ENCODE data around the gene ARHGEF16. TPM values are rescaled to one million over a fixed set of nuclear protein-coding genes. Genes with fewer than 3 reads are reported as not detected.

ARHGEF16 gene
- total RNA-seq, 1 donor from 2014 or later: 5.4 TPM

GRCh38 chr1:3502641-3503524, 48.4 kb downstream of the ARHGEF16 start:
- DNase-seq: no peak

DNA sequence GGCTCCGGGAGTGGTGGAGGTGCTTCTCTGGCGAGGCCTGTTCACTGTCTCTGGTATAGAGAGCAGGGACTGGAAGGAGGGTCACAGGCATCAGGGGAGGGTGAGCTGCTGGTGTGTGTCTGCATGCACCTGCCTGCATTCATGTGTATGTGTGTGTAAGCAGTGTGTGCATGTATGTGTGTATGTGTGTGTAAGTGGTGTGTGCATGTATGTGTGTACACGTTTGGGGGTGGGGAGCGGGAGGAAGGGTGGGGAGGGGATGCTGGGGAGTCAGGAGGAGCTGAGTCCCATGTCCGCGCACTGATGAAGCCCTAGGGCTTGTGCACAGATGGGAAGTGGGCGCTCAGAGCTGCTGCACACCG, 49.0 kb downstream of the ARHGEF16 start:
- DNase-seq: no peak

- DNase-seq: no peak
Measured at GRCh38 chr1:3504151-3504821, 49.8 kb downstream of the ARHGEF16 start.

DNA sequence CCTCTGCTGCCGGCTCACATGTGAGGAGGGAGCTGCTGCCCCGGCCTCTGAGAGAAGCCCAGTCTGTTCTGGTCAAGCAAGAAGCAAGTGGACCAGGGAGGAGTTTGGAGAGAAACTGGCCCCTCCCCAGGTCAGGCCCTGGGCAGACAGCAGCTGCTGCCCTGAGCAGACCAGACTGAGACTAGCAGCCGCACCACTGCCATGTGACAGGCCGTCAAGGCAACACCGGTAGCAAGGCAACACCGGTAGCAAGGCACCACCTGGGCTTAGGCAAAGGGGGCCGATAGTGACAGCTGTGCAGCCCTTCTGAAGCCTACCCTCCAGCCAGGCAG, 50.3 kb downstream of the ARHGEF16 start:
- no peak for DNase-seq

DNA sequence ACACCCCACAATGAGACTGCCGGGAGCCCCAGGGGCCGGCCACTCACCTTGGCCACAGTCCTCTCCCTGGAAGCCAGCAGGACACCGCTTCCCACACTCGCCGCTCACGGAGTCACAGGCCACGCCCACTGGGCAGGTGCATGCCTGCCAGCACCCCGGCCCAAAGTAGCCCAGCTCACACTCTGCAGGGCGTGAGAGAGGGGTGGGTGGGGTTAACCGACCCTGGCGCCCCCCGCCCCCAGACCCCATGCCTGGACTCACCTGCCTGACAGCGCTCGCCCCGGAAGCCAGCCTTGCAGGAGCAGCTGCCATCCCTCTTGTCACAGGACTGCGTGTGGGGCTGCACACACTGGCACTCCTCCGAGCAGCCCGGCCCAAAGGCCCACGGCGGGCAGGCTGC, 50.7 kb downstream of the ARHGEF16 start:
- no peak for DNase-seq

- no peak for DNase-seq
Measured at GRCh38 chr1:3506041-3506440, 51.6 kb downstream of the ARHGEF16 start.

GRCh38 chr1:3506943-3507342, 52.5 kb downstream of the ARHGEF16 start:
- DNase-seq: no peak

- DNase-seq: no peak
Measured at GRCh38 chr1:3507636-3508275, 53.3 kb downstream of the ARHGEF16 start.

DNA sequence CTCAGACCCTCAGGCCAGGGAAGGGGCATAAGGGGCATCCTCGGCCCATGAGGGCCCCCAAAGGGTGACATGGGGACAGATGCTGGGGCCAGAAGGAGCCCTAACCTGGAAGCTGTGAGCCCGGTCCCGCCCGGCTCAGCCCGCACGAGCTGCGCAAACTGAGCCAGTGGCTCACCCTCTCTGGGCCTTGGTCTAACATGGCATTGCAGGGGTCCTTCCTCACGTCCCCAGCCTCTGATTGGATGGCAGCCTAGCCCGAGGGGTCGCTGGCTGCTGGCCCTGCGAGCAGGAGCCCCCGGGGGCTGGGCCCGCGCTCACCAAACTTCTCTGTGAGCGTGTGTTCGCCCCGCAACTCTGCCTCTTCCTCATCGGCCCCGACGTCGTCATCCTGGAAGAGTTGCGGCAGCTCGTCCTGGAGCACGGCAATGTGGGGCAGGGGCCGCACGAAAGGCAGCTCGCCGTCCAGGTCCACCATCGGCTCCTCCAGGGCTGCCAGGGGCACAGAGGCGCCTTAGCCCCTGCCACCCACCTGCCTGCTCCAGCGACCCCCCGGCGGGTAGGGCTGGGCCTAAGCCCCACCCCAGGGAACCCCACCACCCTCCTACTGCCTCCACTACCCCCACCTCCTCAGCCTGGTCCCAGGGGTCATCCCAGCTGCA, 54.4 kb downstream of the ARHGEF16 start:
- DNase-seq: no peak

- DNase-seq: no peak
Measured at GRCh38 chr1:3509721-3510120, 55.3 kb downstream of the ARHGEF16 start.

DNA sequence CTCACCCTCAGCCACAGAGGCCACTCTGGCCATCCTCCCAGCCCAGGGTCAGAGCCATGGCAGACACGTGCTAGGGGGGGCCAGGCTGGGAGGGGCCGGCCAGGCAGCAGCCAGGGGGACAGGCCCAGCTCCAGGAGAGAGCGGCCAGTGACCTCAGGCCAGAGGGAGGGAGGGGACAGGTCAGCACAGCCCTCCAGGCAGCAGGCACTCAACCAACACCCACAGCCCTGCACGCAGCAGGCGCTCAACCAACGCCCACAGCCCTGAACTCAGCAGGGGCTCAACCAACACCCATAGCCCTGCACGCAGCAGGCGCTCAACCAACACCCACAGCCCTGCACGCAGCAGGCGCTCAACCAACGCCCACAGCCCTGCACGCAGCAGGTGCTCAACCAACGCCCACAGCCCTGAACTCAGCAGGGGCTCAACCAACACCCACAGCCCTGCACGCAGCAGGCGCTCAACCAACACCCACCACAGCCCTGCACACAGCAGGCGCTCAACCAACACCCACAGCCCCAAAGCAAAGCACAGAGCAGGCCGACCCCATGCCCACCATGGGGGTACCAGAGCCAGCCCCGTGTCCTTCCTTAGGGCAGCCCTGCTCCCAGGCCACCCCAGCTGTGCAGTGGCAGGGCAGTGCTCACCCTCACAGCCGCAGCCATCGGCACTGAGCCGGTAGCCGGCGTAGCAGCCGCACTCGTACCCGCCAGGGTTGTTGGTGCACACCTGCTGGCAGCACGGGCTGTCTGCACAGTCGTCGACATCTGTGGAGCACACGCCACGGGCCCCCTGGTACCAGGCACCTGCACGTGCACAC, 55.9 kb downstream of the ARHGEF16 start:
- DNase-seq: no peak

DNA sequence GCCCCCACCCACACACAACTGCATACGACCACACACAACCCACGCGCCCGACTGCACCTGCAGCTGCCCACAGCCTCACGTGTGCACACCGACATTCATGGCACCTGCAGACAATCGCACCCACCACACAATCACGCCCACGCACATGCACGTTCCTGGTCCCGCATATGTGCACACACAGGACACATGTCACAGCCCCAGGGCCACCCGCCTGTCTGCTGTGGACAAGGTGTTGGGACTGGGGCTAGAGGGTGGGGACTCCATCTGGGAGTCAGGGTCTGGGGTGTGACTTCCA, 56.4 kb downstream of the ARHGEF16 start:
- no peak for DNase-seq

DNA sequence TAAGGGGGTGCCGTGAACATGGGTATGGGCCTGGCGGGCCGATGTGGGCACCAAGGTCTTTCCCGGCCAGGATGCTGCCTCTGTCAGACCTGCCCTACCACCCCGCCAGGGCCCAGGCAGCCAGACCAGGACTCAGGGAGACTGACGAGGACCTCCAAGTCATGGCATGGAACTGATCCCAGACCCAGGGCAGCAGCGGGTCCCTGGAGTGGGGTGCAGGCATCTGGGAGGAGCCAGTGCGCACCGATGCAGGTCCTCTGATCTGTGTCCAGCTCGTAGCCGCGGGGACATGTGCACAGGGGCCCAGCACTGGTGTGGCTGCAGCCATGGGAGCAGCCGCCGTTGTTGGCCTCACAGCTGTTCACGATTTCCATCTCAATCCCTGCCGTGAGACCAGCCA, 56.8 kb downstream of the ARHGEF16 start:
- no peak for DNase-seq

DNA sequence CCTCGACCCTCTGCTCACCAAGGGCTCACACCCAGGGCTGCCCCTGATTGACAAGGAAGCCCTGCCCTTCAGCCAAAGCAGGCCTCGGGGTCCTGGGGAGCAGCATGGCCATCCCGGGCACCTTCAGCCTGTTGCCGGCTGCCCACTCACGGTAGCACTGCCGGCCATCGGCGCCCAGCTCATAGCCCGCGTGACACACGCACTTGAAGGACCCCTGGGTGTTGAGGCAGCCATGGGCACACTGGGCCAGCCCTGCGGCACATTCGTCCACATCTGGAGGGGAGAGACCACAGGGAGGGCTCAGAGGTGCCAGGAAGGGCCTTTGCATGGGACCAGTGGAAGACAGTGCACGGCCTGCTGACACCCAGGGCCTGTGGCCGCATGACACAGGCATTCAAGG, 57.4 kb downstream of the ARHGEF16 start:
- DNase-seq: no peak

DNA sequence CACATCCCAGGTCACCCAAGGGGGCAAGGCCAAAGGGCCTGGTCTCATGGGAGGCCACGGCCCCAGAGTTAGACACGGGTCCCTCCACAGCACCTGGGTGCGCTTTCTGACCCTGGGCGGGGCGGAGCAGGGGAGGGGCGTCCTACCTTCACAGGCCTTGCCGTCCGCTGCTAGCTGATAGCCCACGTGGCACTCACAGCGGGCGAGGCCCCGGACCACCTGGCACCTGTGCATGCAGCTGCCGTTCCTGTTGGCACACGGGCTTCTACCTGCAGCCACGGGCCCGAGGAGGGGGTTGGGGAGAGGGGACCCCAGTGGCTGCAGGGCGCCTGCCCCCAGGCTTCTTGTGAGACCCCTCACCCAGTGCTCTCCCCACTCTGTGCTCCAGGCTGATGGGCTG, 59.9 kb downstream of the ARHGEF16 start:
- DNase-seq: no peak

DNA sequence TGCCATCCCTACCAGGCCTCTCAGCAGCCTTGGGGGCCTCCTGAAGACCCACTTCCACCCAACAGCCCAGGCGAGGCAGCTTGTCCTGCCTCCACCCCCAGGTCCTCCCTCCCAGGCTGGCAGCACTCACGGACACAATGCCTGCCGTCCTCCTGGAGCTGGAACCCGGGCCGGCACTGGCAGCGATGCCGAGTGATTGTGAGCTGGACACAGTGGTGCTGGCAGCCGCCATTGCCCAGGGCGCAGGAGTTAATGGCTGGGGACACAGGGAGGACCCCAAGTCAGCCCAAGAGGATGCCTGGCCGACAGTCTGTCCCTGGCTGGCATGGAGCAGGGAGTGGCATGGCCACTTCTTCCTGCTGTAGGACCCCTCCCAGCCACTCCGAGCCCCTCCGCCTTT, 60.8 kb downstream of the ARHGEF16 start:
- no peak for DNase-seq

DNA sequence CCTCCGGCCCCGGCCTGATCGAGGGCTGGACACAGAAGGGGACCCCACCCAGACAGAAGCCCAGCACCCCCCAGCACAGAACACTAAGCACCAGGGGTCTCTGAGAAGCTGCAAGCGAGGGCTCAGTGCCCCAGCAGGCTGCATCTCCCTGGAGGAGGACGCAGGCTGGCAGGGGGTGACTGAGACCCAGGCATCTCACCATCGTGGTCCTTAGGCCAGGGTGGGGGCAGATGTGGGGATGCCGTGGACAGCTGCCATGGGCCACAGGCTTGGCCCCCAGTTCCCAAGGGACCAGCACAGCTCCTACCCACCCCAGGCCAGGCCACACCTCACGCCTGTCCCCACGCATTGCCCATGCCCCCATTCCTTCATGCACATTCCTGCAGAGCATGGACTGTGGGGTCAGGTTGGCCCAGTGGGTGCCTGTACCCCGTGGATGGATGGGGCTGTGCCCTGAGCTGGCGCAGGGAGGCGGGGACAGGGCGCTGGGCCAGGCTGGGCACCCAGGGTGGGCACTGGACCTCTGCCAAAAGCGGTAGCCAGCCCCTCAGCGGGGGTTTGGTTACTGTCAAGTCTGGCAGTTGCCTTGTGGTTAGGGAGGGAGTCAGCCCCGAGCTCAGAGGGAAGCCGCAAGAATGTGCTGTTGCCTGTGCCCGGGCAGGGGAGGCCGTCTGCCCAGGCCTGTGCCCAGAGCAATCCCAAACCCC, 61.5 kb downstream of the ARHGEF16 start:
- DNase-seq: no peak

- DNase-seq: no peak
Measured at GRCh38 chr1:3516481-3516869, 62.0 kb downstream of the ARHGEF16 start.

- no peak for DNase-seq
Measured at GRCh38 chr1:3516911-3517675, 62.6 kb downstream of the ARHGEF16 start.

DNA sequence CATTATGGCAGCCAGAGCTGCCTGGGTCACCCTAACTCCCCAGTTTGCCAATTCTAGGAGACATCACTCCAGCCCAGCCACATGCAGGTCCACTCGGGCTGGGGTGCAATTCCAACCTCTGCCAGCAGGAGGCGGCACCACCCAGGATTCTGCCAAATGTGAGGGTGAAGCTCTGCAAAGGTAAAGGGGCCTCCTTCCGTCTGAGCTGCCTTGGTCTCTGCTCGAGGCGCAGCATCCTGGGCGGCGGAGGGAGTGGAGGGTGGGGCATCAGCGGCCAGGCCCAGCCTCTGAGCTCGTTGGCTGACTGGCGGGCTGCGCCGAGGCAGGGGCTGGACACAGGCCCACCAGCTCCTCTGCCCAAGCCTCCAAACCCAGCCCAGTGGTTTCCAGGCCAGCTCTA, 63.8 kb downstream of the ARHGEF16 start:
- DNase-seq: no peak

GRCh38 chr1:3518756-3519155, 64.3 kb downstream of the ARHGEF16 start:
- DNase-seq: no peak
